Activated CD4-positive, alpha-beta T cell treated with anti-CD3 and anti-CD28 coated beads, Interleukin-2, amount 50 U/mL, for 4 hours (primary cell): ENCODE data around the gene SCARB1.

Experiments
- DNase-seq, 2 experiments: peaks; one replicate each; pipeline ENCODE4 v3.0.0-alpha.2; 2020

The SCARB1 gene

DNA sequence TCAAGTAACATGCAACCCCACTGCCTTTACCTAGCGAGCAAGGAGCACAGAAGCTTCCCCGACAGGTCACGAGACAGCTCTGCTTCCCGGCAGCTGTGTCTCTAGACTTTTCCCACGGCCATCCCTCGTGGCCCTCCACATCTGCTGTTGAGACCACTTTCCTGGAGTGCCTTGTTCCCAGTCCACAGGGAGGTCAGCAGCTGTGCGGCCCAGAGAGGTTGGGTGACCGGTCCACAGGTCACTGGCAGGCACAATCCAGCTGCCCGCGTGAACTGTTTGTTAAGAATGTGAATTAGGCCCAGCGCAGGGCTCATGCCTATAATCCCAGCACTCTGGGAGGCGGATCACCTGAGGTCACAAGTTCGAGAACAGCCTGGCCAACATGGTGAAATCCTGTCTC is 71.5 kb downstream of the SCARB1 start:
- DNase-seq, result no peak

DNA sequence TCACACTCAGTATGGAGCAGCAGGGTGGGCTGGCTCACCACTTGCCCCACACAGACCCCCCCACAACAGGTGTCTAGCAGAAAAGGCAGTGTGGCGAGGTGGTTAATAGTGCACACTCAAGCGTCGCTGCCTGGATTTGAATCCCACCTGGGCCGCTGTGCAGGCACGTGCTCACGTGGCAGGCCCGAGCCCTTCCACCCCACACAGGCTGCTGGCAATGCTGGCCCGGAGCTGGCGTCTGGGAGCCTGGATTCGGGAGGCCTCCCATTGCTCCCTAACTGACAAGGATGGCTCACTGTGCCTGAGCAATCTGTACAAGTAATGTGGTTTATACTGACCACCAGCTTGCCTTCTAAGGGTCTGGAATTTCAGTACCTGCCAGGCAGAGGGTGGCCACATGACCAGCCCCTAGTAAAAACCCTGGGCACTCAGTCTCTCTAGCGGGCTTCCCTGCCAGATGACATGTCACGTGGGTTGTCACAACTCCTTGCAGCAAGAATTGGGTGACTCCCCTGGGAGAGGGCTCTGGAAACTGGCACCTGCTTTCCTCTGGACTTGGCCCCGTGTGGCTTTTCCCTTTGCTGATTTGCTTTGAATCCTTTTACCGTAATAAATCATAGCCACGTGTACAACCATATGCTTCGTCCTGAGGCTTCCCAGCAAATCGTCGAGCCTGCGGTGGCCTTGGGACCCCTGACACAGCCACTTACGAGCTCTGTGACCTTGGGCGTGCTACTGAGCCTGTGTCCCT is 72.8 kb downstream of the SCARB1 start:
- no peak for DNase-seq

DNA sequence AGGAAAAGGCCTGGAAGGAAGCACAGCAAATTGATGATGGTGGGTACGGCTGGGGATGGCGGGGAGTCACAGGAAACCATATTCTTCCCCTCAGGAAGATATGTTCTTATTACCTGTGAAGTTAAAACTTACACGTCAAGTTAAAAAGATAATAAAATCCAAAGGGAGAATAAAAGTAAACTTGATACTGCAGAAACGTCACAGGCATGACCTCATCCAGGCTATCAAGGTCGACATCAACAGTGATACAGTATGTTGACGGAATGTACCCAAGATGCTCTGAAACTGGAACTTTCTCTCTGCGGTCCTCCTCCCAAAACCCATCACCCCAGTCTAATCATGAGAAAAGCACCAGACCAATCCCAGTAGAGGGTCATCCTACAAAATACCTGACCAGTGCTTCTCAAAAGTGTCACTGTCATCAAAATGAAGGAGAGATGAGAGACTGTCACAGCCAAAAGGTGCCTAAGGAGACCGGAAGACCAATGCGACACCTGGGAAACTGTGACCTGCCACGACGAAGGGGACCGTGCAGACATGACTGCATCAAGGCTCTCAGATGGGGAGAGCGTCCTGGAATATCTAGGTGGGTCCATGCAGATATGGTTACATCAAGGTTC is 74.6 kb downstream of the SCARB1 start:
- no peak for DNase-seq

DNA sequence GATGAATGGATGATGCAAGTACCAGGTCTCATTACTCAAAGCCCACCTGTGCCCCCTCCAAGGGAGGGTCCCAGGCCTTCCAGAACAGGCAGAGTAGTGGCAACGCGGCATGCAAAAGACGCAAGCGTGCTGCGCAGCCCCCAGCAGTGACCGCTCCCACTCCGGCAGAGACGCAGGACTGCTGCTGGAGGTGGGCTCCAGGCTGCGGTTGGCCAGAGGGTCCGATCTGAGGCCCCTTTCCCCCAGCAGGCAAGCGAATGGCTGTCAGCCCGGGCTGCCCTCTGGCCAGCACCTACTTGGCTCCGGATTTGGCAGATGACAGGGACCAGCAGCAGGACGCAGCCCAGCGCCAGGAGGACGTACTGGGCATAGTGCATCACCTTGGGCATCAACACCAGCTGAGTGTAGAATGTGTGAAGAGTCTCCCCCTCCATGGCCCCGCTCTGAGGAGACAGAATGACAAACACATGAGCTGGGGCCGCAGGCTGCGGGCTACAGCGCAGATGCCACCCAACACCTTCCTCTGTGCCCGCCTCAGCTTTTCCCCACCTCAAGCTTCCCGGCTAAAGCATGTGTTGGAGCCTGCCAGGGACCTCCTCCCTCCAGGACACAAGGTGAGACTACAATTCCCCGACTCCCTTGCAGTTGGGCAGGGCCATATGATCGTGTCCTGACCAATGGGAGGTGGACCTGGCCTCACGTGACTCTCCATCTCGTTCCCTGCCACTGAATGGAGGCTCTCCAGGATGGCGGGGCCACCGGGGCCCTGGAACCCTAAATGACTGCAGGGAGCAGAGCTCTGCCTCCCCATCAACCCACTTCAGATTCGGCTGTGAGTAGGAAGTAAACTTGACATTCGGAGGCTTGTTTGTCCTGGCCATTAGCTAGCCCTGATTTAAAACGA is 77.4 kb downstream of the SCARB1 start:
- no peak for DNase-seq

DNA sequence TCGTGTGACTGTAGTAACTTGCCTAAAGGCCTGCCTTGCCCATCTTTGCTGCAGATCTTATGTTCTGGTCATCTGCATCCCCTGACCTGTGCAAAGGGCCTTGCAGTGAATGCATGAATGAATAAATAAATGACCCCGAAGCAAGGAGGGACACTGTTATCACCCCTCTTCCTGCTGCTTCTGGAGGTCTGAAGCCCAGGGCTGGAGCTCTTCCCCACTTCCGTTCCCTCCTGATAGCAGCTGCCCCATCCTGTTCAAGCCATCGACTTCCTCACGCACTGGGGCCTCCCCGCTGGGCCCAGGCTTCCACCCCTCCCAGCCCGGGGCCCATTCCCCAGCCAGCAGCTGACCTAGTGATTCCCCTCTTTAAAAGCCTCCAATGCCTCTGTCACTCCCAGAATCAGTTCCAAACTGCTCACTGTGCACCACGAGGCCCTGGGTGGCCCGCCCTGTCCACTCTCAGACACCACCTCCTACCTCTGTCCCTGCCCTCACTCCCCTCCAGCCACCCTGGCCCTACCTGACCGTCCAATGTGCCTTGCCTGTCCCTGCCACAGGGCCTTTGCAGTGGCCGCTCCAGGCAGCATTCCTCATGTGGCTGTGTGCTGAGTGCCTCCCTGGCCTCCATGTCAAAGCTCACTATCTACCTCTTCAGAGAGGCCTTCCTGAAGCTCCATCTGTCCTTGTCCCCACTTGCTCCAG is 78.6 kb downstream of the SCARB1 start:
- DNase-seq, result no peak

DNA sequence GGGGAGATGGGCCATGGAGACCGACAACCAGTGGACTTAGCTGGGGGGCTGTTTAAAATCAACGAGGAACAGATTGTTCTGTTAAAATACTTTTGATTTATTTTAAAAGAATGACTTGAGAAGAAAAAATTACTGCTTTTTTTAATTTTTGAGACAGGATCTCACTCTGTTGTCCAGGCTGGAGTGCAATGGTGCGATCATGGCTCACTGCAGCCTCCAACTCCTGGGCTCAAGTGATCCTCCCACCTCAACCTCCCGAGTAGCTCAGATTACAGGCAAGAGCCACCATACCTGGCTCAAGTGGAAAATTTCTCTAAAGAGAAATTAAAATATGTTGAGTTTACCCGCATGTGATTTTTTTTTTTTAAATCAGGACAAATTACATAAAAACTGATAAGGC is 80.6 kb downstream of the SCARB1 start:
- no peak for DNase-seq

DNA sequence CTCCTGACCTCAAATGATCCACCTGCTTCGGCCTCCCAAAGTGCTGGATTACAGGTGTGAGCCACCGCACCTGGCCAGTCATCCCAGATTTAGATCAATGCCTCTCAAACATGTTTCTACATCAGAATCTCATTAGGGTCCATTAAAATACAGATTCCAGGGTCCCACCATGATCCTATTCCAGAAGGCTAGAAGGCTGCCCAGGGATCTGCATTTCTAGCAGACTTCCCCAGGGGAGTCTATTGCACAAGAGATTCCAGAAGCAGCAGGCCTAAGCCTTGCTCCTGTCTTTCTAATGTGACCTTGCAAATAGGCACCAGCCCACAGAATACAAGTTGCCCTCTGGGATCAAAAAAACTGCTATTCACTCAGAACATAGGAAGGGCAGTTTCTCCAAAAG is 81.5 kb downstream of the SCARB1 start:
- DNase-seq, result no peak

DNA sequence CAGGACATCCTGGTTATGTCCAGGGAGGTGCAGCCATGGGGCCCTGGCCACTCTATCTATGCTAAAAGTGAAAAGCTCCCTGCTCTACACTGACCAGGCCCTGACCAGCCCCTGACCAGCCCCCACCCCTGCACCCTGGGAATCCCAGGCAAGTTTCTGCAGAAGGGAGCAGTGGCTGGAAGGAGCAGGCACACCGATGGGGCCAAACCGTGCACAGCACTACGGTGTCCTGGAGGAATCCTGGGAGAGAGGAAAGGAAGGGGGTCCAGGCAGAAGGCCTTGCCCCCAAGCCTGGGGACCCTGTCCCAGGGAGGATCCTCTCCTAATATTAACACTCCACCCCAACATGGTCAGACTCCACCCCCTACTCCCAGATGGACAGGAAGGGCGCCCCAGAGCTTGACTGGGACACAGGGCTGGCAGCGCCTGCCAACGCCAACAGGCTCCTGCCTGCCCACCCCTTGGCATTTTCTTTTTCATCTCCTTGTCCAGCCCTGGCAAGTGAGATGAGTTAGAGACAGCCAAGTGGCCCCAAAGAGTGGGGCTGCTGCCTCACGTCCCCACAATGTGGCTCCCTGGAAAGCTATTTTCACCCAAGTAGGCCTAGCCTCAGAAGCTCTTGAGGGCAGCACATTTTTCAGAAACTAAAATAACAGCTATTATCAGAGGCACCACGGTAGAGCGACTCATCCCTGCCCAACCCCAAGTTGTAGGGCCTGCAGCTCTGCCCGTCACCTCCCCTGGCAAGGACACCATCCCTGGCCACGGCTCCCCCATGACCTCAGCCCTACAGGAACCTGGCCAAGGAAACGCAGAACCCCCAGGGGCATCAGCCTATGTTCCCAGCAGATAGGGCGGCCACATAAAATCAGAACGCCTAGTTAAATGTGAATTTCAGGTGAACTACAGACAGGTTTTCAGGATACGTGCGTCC is 82.6 kb downstream of the SCARB1 start:
- no peak for DNase-seq

DNA sequence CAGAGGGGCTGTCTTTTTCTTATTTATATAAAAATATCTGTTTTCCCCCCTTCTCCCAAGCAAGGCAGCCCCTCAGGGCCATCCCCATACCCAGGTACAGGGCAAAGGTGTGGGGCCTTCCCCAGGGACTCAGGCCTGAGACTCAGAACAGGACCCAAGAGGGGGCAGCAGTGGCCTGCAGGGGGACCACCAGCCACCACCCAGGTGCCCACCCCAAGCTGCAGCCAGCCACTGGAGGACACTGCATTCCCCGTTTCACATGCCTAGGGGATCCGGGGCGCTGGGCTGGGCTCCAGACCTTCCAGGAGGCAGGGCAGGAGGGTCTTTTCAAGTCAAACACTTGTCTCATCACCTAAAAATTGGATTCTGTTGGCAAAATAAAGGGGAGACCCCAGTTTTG is 83.3 kb downstream of the SCARB1 start:
- no peak for DNase-seq

DNA sequence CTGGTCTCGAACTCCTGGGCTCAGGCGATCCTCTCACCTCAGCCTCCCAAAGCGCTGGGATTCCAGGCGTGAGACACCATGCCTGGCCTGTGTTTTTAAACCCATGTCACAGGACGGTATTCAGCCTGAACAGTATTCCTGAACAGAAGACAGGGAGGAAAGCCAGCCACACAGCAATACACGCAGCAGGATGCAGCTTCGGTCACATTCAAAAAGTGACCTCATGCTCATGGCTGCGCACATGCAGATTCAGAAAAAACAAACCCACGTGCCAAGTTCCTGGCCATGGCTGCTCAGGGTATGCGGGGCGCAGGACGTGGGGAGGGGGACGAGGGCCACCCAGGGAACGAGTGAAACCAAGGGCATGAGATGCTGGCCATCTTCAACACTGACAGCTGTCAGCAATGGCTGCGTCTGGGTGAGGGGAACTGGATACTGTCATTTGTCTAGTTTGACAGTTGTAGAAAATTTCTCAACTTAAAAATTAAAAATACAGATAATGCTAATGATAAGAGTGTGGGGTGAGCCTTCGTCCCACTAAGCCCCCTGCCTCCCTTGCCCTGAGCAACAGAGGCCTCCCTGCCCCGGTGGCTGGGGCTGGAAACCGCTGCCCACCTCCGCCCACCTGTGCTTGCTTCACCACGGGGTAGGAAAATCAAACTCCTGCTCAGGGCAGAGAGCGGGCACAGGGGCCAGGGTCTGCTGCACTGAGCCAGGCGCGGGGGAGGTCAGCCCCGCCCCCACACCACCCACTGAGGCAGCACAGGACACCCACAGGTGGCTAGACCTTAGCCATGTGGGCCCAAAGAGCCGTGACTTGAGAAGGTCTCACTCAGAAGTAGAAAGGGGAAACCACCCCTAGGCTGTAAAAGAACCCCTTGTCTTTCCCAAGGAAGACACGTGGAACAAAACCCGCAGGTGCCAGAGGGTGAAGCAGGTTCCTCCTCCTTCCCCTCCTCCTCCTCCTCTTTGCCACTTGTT is 84.2 kb downstream of the SCARB1 start:
- no peak for DNase-seq

DNA sequence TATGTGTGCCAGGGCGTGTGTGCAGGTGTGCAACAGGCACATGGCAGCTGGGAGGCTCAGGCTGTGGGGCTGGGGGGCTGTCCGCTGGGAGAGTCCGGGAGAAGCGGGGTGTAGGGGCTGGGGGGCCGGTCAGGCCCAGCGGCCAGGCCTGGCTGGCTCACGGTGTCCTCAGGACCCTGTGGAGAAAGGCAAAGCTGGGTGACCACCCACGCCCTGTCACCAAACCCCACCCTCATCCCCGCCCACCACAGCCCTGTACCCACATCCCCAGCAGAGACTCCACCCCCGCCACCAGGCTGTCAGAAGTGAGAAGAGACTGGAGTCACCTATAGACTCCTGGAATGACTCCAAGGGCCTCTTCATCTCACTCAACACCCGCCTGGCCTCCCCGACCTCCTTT is 85.3 kb downstream of the SCARB1 start:
- no peak for DNase-seq

DNA sequence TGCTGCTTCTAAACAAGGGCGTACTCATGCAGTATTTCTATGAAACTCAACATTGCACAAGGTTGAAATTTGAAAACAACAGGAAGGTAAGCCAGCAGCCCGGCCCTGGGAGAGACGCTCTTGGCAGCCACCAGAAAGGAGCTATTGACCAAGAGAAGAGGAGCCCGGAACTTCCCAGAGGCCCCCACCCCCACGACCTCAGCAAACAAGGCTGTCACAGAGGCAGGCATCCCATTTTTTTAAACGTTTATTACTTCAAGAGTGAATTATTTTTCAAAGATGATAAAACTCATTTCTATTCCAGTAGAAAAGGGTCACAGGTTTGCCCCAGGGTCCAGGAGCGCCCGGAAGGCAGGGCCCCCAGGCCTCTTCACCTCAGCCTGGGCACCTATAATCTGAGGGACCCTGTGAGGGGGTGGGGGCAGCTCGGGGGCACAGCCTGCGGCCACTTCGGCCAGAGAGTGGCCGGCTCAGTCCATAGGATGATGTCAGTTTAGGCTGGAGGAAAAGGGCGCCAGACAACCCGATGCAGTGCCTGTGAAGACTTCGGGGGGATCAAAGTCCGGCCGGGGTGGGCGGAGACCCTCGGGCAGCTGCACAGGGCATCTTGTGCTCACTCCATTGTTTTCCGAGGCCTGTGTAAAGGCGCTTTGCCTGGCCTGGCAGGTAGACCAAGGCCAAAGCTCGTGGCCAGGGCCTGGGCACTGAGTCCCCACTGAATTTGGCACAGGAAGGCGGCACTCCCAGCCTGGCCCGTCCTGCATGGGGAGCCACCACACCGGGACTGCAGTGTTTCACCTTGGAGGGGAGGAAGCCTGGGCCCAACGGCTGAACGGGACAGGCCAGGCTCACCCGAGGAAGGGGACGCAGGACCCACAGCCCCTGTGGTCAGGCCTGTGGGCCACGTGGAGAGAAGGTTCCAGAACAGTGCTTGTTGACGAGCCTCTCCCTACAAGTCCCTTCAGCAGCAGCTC is 86.0 kb downstream of the SCARB1 start:
- no peak for DNase-seq

DNA sequence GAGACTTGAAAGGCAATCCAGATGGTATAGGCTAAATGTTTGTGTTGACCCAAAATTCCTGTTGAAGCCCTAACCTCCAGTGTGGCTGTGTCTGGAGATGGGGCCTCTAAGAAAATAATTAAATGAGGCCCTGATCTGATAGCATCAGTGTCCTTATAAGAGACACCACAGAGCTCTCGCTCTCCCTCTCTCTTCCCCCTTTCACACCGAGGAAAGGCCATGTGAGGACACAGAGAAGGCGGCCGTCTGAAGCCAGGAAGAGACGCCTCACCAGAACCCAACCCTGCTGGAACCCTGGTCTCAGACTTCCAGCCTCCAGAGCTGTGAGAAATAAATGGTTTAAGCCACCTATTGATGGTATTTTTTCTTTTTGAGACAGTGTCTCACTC is 87.5 kb downstream of the SCARB1 start:
- DNase-seq, result no peak

DNA sequence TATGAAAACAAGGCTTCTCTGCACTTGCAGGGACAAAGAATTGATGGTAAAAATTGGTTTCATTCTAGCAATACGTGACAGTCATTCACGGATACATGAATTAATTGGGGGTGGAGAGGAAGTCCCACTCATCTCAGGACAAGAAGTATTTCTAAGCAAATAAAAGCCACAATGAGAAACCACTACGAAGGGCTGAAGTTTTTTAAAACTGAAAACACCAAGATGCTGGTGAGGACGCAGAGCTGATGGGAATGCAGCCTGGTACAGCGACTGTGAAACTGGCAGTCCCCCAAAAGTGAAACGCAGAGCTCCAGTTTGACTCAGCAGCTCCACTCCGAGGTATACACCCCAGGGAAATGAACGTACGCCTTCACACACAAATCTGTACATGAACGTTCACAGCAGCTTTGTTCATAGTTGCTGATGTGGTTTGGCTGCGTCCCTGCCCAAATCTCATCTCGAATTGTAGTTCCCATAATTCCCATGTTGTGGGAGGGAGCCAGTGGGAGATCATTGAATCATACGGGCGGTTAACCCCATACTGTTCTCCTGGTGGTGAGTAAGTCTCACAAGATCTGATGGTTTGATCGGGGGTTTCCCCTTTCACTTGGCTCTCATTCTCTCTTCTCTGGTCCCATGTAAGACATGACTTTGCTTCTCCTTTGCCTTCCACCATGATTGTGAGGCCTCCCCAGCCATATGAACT is 89.0 kb downstream of the SCARB1 start:
- peak; percentile 33 to 49 for DNase-seq

DNA sequence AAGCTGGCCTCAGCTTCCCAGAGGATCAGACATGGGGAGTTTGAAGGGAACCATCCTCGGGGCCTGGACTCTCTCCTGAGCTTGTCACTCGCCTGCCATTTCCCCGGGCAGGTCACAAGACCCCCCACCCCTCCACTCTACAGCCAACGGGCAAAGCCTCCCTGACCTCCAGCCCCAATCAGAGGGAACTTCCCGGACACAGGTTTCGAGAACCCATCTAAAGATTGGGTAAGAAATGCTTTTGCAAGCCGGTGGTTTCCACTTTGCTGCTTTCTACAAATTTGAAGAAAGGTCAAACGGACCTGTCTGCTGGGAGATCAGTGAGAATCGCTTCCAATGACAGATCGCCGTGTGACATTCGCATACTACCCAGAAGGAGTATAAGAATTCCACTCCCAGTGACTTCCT is 89.6 kb downstream of the SCARB1 start:
- no peak for DNase-seq

DNA sequence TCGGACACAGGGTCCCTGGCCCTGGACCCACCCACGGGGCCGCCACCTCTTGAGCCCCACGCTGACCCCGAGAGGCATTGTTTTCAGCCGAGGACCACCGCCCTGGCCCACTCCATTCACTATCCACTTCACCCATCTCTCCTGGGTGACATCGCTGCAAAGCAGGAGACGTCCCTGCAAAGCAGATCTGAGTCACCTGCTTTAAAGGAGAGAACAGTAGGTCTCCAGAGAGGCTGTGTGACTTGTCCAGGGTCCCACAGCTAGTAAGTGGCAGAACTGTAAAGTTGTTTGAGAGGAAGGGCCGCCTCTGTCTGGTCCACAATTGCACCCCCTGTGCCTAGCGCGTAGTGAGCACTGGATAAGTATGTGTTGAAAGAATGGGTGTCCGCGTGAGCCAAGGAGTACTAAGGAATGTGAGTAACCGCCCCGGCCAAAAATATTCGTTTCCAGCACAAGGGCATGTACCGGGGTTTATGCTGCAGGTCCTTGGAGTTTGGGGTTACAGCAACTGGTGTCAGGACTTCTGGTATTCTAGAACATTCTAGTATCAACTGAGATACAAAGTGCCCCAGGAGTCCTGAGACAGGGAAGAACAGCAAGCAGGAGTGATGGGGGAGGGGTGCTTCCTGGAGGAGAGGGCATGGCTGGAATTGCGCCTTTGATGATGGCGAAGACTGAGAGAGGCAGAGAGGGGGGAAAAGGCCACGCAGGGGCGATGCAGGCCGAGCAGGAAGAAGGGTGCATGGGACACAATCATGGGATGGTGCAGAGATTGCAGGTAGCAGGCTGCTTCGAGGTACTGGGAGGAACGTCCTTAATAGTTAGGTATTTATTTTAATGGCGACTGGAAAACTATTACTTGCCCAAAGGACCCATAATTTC is 91.1 kb downstream of the SCARB1 start:
- no peak for DNase-seq

DNA sequence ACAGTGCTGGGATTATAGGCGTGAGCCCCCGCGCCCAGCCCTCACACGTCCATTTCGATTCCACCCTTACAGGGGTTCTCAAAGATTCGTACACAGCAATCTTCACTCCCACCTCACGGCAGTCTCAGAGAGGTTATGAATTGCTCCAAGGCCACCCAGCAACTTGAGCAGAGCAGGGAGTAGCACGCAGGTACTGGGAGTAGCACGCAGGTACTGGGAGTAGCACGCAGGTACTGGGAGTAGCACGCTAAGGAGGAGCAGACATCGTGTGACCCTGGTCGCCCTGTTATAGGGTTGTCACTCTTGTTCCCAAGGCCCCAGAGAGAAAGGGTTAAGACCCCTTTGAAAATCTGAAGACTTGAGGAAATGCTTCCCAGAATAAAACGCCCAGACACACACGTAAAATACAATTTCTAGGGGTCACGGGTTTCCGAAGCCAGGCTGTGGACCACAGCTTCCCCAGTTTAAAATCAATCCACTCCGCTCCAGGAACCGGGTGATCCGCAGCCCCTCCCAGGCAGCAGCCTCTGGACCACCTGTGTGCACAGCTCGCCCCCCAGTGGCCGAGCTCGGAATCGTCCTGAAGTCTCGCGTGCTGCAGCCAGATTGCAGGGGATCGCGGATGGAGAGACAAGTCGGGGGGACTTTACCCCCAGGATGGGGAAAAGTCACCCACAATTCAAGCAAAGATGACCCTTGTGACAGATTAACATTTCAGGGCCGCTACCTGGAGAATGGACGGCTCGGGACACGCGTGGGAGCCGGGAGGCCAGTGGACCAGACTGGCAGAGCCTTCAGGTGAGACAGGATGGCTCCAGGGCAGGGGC is 92.0 kb downstream of the SCARB1 start:
- DNase-seq, result peak; percentile 75 to 81
